Activated CD8-positive, alpha-beta T cell treated with anti-CD3 and anti-CD28 coated beads, Interleukin-2, amount 10 ng/mL, durations not matched to agents 7 days and 5 days (primary cell): ENCODE measurements around the gene RBCK1. TPM values are rescaled to one million over a fixed set of nuclear protein-coding genes. Genes with fewer than 3 reads are reported as not detected.
"Not testable (repeated sequence)": the region's sequence is repeated elsewhere in the genome, so short reads cannot be mapped to it uniquely, and the experiment has no call there.

Experiments
- ATAC-seq: fragments of 150-1000 bp; cut with Tn5 transposase; one replicate; pipeline ENCODE4 v1.10.0; 2021; ENCODE audit warnings: moderate library complexity
- CTCF ChIA-PET: fragments of 350-600 bp; sonication (Branson Sonifier 250); formaldehyde crosslinking; loops from one replicate; lab custom pipeline; 2021; ENCODE audit warnings: antibody characterized with exemption; lab: Charles Lee
- POLR2A ChIA-PET: fragments of 350-600 bp; sonication (Branson Sonifier 250); formaldehyde crosslinking; loops from one replicate; lab custom pipeline; 2021; ENCODE audit warnings: antibody characterized with exemption; lab: Charles Lee
- DNase-seq: peaks from one replicate; pipeline ENCODE4 v3.0.0-alpha.2; 2020
- H3K27ac Mint-ChIP-seq: one replicate; pipeline ENCODE4 v1.8.0; 2021; ENCODE audit warnings: mild to moderate bottlenecking, mixed read lengths
- H3K27me3 Mint-ChIP-seq: one replicate; pipeline ENCODE4 v1.8.0; 2021; ENCODE audit warnings: low read depth, mixed read lengths
- H3K36me3 Mint-ChIP-seq: one replicate; pipeline ENCODE4 v1.8.0; 2021; ENCODE audit warnings: low read depth, mixed read lengths
- H3K4me1 Mint-ChIP-seq: one replicate; pipeline ENCODE4 v1.8.0; 2021; ENCODE audit warnings: low read depth, mixed read lengths
- H3K4me3 Mint-ChIP-seq: one replicate; pipeline ENCODE4 v1.8.0; 2021; ENCODE audit warnings: mild to moderate bottlenecking, mixed read lengths
- H3K9me3 Mint-ChIP-seq: one replicate; pipeline ENCODE4 v1.8.0; 2022; ENCODE audit warnings: mixed read lengths; ENCODE audit not compliant: insufficient read depth
- total RNA-seq, 2 experiments: library from RNA; stranded (reverse); gene quantifications; one replicate each; pipeline ENCODE4 v1.2.3, GENCODE V29; 2021

The RBCK1 gene
- total RNA-seq, 2 experiments from 2014 or later, result 135 to 149 TPM

GRCh38 chr20:367486-367887, 40.6 kb upstream of the RBCK1 start:
- peaks cover 63% of the 10 kb centered on the region for H3K4me1 Mint-ChIP-seq
- ChIA-PET POLR2A (interaction anchor here (0.6 to 1.0 kb wide), 2 partner anchors 36 to 149 kb away, joined by 3 to 4 read pairs; no protein-coding TSS in a partner anchor), CTCF (interaction anchor here (1.2 to 1.4 kb wide), 2 partner anchors 40 to 101 kb away, joined by 3 read pairs; no protein-coding TSS in a partner anchor)
- no peaks in the 10 kb centered on the region for H3K9me3 Mint-ChIP-seq
- ATAC-seq (no peak), DNase-seq (no peak)
- no peaks in the 10 kb centered on the region for H3K36me3 Mint-ChIP-seq
- no peak overlapping the region for H3K4me3 Mint-ChIP-seq
- no peak overlapping the region for H3K27ac Mint-ChIP-seq
- no peaks in the 10 kb centered on the region for H3K27me3 Mint-ChIP-seq

GRCh38 chr20:368915-369314, 39.2 kb upstream of the RBCK1 start:
- no peak overlapping the region for H3K27ac Mint-ChIP-seq
- H3K4me3 Mint-ChIP-seq, result no peak overlapping the region
- H3K9me3 Mint-ChIP-seq, result no peaks in the 10 kb centered on the region
- peaks cover 67% of the 10 kb centered on the region for H3K4me1 Mint-ChIP-seq
- H3K36me3 Mint-ChIP-seq, result no peaks in the 10 kb centered on the region
- ChIA-PET CTCF (no interaction called here), POLR2A (no interaction called here)
- DNase-seq (no peak), ATAC-seq (no peak)
- no peaks in the 10 kb centered on the region for H3K27me3 Mint-ChIP-seq

- no peak for ATAC-seq
- ChIA-PET CTCF (interaction anchor here (1.6 to 2.1 kb wide), 2 partner anchors 13 to 16 kb away, joined by 5 to 6 read pairs; no protein-coding TSS in a partner anchor), POLR2A (interaction anchor here (1.3 kb wide), 1 partner anchor 37 kb away, joined by 7 read pairs; the partner anchor contains the start of gene RBCK1)
- Mint-ChIP-seq H3K27me3 (no peaks in the 10 kb centered on the region), H3K36me3 (no peaks in the 10 kb centered on the region), H3K4me3 (no peak overlapping the region), H3K4me1 (peaks cover 57% of the 10 kb centered on the region), H3K9me3 (no peaks in the 10 kb centered on the region), H3K27ac (peak overlapping the region; percentile 46)
- no peak for DNase-seq
Observed at GRCh38 chr20:370151-370600, 37.9 kb upstream of the RBCK1 start.

- peak overlapping the region; percentile 51 for H3K27ac Mint-ChIP-seq
- DNase-seq (no peak), ATAC-seq (no peak)
- H3K4me3 Mint-ChIP-seq, result no peak overlapping the region
- ChIA-PET CTCF (interaction anchor here (1.3 to 2.1 kb wide), 4 partner anchors 12 to 60 kb away, joined by 3 to 6 read pairs (median 5); no protein-coding TSS in a partner anchor), POLR2A (interaction anchor here (0.7 to 1.3 kb wide), 2 partner anchors 9 to 36 kb away, joined by 3 to 7 read pairs; partner anchors contain the start of gene RBCK1)
- H3K9me3 Mint-ChIP-seq, result no peaks in the 10 kb centered on the region
- H3K36me3 Mint-ChIP-seq, result no peaks in the 10 kb centered on the region
- H3K27me3 Mint-ChIP-seq, result peaks cover 3% of the 10 kb centered on the region
- peaks cover 47% of the 10 kb centered on the region for H3K4me1 Mint-ChIP-seq
Observed at GRCh38 chr20:370977-371754, 36.9 kb upstream of the RBCK1 start.

- no peak overlapping the region for H3K4me3 Mint-ChIP-seq
- CTCF ChIA-PET, result interaction anchor here (0.7 to 2.1 kb wide), 4 partner anchors 10 to 60 kb away, joined by 3 to 6 read pairs (median 4); no protein-coding TSS in a partner anchor
- H3K36me3 Mint-ChIP-seq, result no peaks in the 10 kb centered on the region
- no peak for DNase-seq
- no peaks in the 10 kb centered on the region for H3K9me3 Mint-ChIP-seq
- peak; percentile 21 for ATAC-seq
- H3K4me1 Mint-ChIP-seq, result peaks cover 42% of the 10 kb centered on the region
- H3K27ac Mint-ChIP-seq, result peak overlapping the region; percentile 66
- POLR2A ChIA-PET, result interaction anchor here (0.7 to 1.3 kb wide), 3 partner anchors 9 to 36 kb away, joined by 3 to 7 read pairs (median 4); partner anchors contain the start of gene RBCK1
- peaks cover 3% of the 10 kb centered on the region for H3K27me3 Mint-ChIP-seq
Observed at GRCh38 chr20:371755-372542, 36.1 kb upstream of the RBCK1 start.

- ChIA-PET POLR2A (interaction anchor here (1.3 kb wide), 1 partner anchor 10 kb away, joined by 4 read pairs; no protein-coding TSS in a partner anchor), CTCF (interaction anchor here (0.7 to 2.1 kb wide), 4 partner anchors 10 to 59 kb away, joined by 3 to 6 read pairs (median 4); no protein-coding TSS in a partner anchor)
- DNase-seq, H3K4me3 Mint-ChIP-seq, H3K27ac Mint-ChIP-seq, H3K27me3 Mint-ChIP-seq, H3K9me3 Mint-ChIP-seq, H3K36me3 Mint-ChIP-seq: not testable (repeated sequence)
- peak; percentile 40 for ATAC-seq
- H3K4me1 Mint-ChIP-seq, result peaks cover 37% of the 10 kb centered on the region
Observed at GRCh38 chr20:372543-373082, 35.5 kb upstream of the RBCK1 start.

GRCh38 chr20:373171-373890, 34.8 kb upstream of the RBCK1 start:
- ChIA-PET CTCF (interaction anchor here (1.8 kb wide), 1 partner anchor 25 kb away, joined by 3 read pairs; no protein-coding TSS in a partner anchor), POLR2A (interaction anchor here (0.8 to 1.3 kb wide), 2 partner anchors 8 to 11 kb away, joined by 3 to 4 read pairs; no protein-coding TSS in a partner anchor)
- ATAC-seq, result no peak
- Mint-ChIP-seq H3K9me3 (no peaks in the 10 kb centered on the region), H3K4me1 (peaks cover 35% of the 10 kb centered on the region), H3K4me3 (no peak overlapping the region), H3K27ac (peak overlapping the region; percentile 35), H3K36me3 (no peaks in the 10 kb centered on the region), H3K27me3 (peaks cover 5% of the 10 kb centered on the region)
- no peak for DNase-seq

- POLR2A ChIA-PET, result no interaction called here
- Mint-ChIP-seq H3K36me3 (no peaks in the 10 kb centered on the region), H3K4me3 (no peak overlapping the region), H3K27me3 (peaks cover 5% of the 10 kb centered on the region), H3K4me1 (peaks cover 33% of the 10 kb centered on the region), H3K27ac (no peak overlapping the region), H3K9me3 (no peaks in the 10 kb centered on the region)
- DNase-seq (no peak), ATAC-seq (no peak)
- CTCF ChIA-PET, result interaction anchor here (0.6 kb wide), 1 partner anchor 1345 kb away, joined by 3 read pairs; no protein-coding TSS in a partner anchor
Observed at GRCh38 chr20:375265-375889, 32.7 kb upstream of the RBCK1 start.

- no peak overlapping the region for H3K27ac Mint-ChIP-seq
- peaks cover 31% of the 10 kb centered on the region for H3K4me1 Mint-ChIP-seq
- CTCF ChIA-PET, result no interaction called here
- no peaks in the 10 kb centered on the region for H3K36me3 Mint-ChIP-seq
- H3K4me3 Mint-ChIP-seq, result no peak overlapping the region
- no peaks in the 10 kb centered on the region for H3K9me3 Mint-ChIP-seq
- ATAC-seq (no peak), DNase-seq (no peak)
- H3K27me3 Mint-ChIP-seq, result peaks cover 5% of the 10 kb centered on the region
- POLR2A ChIA-PET, result no interaction called here
Observed at GRCh38 chr20:376089-376488, 32.0 kb upstream of the RBCK1 start.

GRCh38 chr20:376750-377149, 31.3 kb upstream of the RBCK1 start:
- no peaks in the 10 kb centered on the region for H3K36me3 Mint-ChIP-seq
- CTCF ChIA-PET, result interaction anchor here (1.4 kb wide), 1 partner anchor 23 kb away, joined by 3 read pairs; no protein-coding TSS in a partner anchor
- no peak overlapping the region for H3K27ac Mint-ChIP-seq
- H3K4me1 Mint-ChIP-seq, result peaks cover 25% of the 10 kb centered on the region
- peaks cover 5% of the 10 kb centered on the region for H3K27me3 Mint-ChIP-seq
- no peak overlapping the region for H3K4me3 Mint-ChIP-seq
- no peaks in the 10 kb centered on the region for H3K9me3 Mint-ChIP-seq
- ATAC-seq (no peak), DNase-seq (no peak)
- POLR2A ChIA-PET, result no interaction called here
